Hepatocyte (in vitro differentiated cells): ENCODE results near the gene CIAO3. TPM values are rescaled to one million over a fixed set of nuclear protein-coding genes. Genes with fewer than 3 reads are reported as not detected.

Experiments
- DNase-seq: peaks from one replicate; pipeline ENCODE4 v3.0.0-alpha.2; 2016; ENCODE audit warnings: low spot score
- H2AFZ ChIP-seq: fragments of 200-600 bp; sonication (generic); 2 replicates; pipeline ENCODE4 v1.6.0; 2016; ENCODE audit warnings: antibody characterized with exemption, mild to moderate bottlenecking
- H3K27ac ChIP-seq: fragments of 200-600 bp; sonication (generic); 2 replicates; pipeline ENCODE4 v1.5.1; 2016; ENCODE audit warnings: mild to moderate bottlenecking
- H3K27me3 ChIP-seq: fragments of 200-600 bp; sonication (generic); 2 replicates; pipeline ENCODE4 v1.6.1; 2016
- H3K36me3 ChIP-seq: fragments of 200-600 bp; sonication (generic); replicated peaks from 2 replicates; pipeline ENCODE4 v1.5.1; 2016; ENCODE audit warnings: low read depth; ENCODE audit not compliant: insufficient read depth
- H3K4me1 ChIP-seq: fragments of 200-600 bp; sonication (generic); 2 replicates; pipeline ENCODE4 v1.5.1; 2016; ENCODE audit warnings: mild to moderate bottlenecking, moderate library complexity; ENCODE audit not compliant: insufficient read depth
- H3K4me2 ChIP-seq: fragments of 200-600 bp; sonication (generic); 2 replicates; pipeline ENCODE4 v1.6.0; 2016
- H3K4me3 ChIP-seq: fragments of 200-600 bp; sonication (generic); 2 replicates; pipeline ENCODE4 v1.5.1; 2016; ENCODE audit warnings: mild to moderate bottlenecking
- H3K79me2 ChIP-seq: fragments of 200-600 bp; sonication (generic); 2 replicates; pipeline ENCODE4 v1.6.0; 2017; ENCODE audit warnings: mild to moderate bottlenecking
- H3K9me2 ChIP-seq: fragments of 200-600 bp; sonication (generic); replicated peaks from 2 replicates; pipeline ENCODE4 v1.6.0; 2017; ENCODE audit warnings: mild to moderate bottlenecking; ENCODE audit not compliant: insufficient read depth
- H3K9me3 ChIP-seq: fragments of 200-600 bp; sonication (generic); 2 replicates; pipeline ENCODE4 v1.5.1; 2016; ENCODE audit warnings: low read depth, mild to moderate bottlenecking
- H4K20me1 ChIP-seq: fragments of 200-600 bp; sonication (generic); 2 replicates; pipeline ENCODE4 v1.6.0; 2016; ENCODE audit warnings: mild to moderate bottlenecking; ENCODE audit not compliant: insufficient read depth, poor library complexity, severe bottlenecking
- EZH2 ChIP-seq: fragments of 200-600 bp; sonication (generic); IDR thresholded peaks from 2 replicates; pipeline ENCODE4 v1.6.1; 2016; ENCODE audit warnings: antibody characterized with exemption, mild to moderate bottlenecking, borderline replicate concordance
- EZH2phosphoT487 ChIP-seq: fragments of 200-600 bp; sonication (generic); IDR thresholded peaks from one replicate; pipeline ENCODE4 v1.6.1; 2018; ENCODE audit warnings: antibody characterized with exemption, mild to moderate bottlenecking, low read depth, moderate library complexity; ENCODE audit not compliant: unreplicated experiment, severe bottlenecking
- WGBS: methylation state at CpG from one replicate; pipeline ENCODE4 v1.1.6; 2016; ENCODE audit warnings: low lambda C conversion rate; ENCODE audit errors: missing lambda C conversion rate; 5-methylcytosine and 5-hydroxymethylcytosine counted together
- polyA plus RNA-seq: library from polyadenylated mRNA; unstranded; fragments of >200 nt; fragmentation: Nextera tagmentation; extraction: Ambion mirVana; gene quantifications from 2 replicates; pipeline ENCODE4 v1.2.1, GENCODE V29; 2016
- total RNA-seq: library from RNA; depleted of rRNA; stranded (reverse); fragments of >200 nt; gene quantifications from 2 replicates; pipeline ENCODE4 v1.2.3, GENCODE V29; 2014
- TF ChIP-seq, protein P1 (sequence below): fragments of 200-600 bp; sonication (generic); IDR thresholded peaks from 2 replicates; pipeline ENCODE4 v1.5.1; 2016; ENCODE audit warnings: antibody characterized with exemption, mild to moderate bottlenecking; ENCODE audit not compliant: poor library complexity

The CIAO3 gene
- total and polyA plus RNA-seq, 2 experiments from 2014 or later = 39.0 to 42.8 TPM

GRCh38 chr16:739560-740458 is 988 bp downstream of the CIAO3 start:
- 53% methylated on average over 38 of the region's 38 CpGs for WGBS
- Histone ChIP-seq H3K9me3 (no peaks in the 10 kb centered on the region), H3K79me2 (peaks cover 13% of the 10 kb centered on the region), H3K27ac (peak overlapping the region; percentile 79), H3K9me2 (no peaks in the 10 kb centered on the region), H3K4me2 (peak overlapping the region; percentile 99), H3K4me3 (peak overlapping the region; percentile 91), H3K36me3 (no peaks in the 10 kb centered on the region), H2AFZ (peak overlapping the region; percentile 84), H3K4me1 (peaks cover 11% of the 10 kb centered on the region), H3K27me3 (no peaks in the 10 kb centered on the region), H4K20me1 (no peaks in the 10 kb centered on the region)
- no peak for DNase-seq
- TF ChIP-seq EZH2 (no peak), EZH2phosphoT487 (no peak)
- TF ChIP-seq, protein P1, sequence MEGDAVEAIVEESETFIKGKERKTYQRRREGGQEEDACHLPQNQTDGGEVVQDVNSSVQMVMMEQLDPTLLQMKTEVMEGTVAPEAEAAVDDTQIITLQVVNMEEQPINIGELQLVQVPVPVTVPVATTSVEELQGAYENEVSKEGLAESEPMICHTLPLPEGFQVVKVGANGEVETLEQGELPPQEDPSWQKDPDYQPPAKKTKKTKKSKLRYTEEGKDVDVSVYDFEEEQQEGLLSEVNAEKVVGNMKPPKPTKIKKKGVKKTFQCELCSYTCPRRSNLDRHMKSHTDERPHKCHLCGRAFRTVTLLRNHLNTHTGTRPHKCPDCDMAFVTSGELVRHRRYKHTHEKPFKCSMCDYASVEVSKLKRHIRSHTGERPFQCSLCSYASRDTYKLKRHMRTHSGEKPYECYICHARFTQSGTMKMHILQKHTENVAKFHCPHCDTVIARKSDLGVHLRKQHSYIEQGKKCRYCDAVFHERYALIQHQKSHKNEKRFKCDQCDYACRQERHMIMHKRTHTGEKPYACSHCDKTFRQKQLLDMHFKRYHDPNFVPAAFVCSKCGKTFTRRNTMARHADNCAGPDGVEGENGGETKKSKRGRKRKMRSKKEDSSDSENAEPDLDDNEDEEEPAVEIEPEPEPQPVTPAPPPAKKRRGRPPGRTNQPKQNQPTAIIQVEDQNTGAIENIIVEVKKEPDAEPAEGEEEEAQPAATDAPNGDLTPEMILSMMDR = no peak

DNA sequence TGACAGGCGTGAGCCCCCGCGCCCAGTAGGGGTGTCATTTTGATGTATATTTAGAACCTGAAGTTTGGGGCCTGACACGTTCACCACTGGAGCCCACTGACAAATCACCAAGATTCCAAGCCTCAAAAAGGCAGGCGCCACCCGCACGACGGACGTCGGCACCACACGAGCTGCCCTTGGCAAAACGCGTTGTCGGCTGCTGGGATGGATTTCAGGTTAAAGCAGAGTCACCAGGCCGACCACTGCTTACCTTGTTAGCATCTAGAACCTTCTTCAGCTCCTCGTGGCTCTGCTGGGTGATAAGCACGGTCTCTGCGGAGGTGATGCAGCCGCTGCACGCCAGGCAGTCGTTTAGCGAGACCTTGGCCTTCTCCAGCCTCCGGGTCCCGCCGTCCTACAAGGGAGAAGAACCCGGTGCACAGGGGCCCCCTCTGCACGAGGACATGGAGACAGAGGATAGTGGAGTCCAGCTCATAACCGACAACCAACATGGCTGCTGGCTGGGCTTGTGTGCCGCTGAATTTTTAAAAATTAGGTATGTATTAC is 3.8 kb downstream of the CIAO3 start:
- WGBS = 98% methylated on average over 29 of the region's 29 CpGs
- Histone ChIP-seq H3K4me3 (no peak overlapping the region), H3K27ac (no peak overlapping the region)

GRCh38 chr16:735982-736453 is 4.8 kb downstream of the CIAO3 start:
- no peak overlapping the region for H3K27ac ChIP-seq
- H3K4me2 ChIP-seq = no peak overlapping the region
- H3K36me3 ChIP-seq = no peaks in the 10 kb centered on the region
- H3K27me3 ChIP-seq = no peaks in the 10 kb centered on the region
- H3K79me2 ChIP-seq = peaks cover 13% of the 10 kb centered on the region
- H3K4me1 ChIP-seq = peaks cover 7% of the 10 kb centered on the region
- 95% methylated on average over 13 of the region's 13 CpGs for WGBS
- no peak for TF ChIP-seq EZH2
- TF ChIP-seq EZH2phosphoT487 = no peak
- TF ChIP-seq, protein P1 = no peak
- DNase-seq = no peak
- no peaks in the 10 kb centered on the region for H3K9me3 ChIP-seq
- H3K4me3 ChIP-seq = no peak overlapping the region
- no peak overlapping the region for H2AFZ ChIP-seq
- H4K20me1 ChIP-seq = no peaks in the 10 kb centered on the region
- H3K9me2 ChIP-seq = no peaks in the 10 kb centered on the region

More for the DNA sequence above, 3.8 kb downstream of the CIAO3 start:
- Histone ChIP-seq H2AFZ (no peak overlapping the region), H3K27me3 (no peaks in the 10 kb centered on the region), H4K20me1 (no peaks in the 10 kb centered on the region), H3K4me2 (no peak overlapping the region), H3K9me2 (no peaks in the 10 kb centered on the region), H3K79me2 (peaks cover 13% of the 10 kb centered on the region), H3K9me3 (no peaks in the 10 kb centered on the region), H3K36me3 (no peaks in the 10 kb centered on the region), H3K4me1 (peaks cover 11% of the 10 kb centered on the region)
- DNase-seq = no peak
- TF ChIP-seq EZH2phosphoT487 (no peak), EZH2 (no peak)
- TF ChIP-seq, protein P1 = no peak
